Measurements from ENCODE around the gene BTF3. TPM values are rescaled to one million over a fixed set of nuclear protein-coding genes. Genes with fewer than 3 reads are reported as not detected.

Gene BTF3
- total RNA-seq, 1 donor from 2014 or later, result 421 TPM

DNA sequence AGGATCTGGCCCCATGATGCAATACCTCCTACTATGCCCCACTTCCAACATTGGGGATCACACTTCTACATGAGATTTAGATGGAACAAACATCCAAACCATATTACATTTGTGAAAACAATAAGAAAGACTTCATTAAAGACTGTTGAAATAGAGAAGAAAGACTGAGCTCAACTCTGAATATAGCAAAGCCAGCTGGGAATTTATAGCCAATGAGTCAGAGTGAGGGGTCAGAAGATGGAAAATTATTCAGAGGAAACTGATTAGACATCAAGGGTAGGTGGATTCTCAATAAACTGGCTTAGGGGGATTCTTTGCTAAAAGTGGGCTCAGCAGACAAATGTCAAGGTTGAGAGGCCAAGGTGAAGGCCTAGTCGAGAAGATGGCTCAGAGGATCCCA, 25.6 kb downstream of the BTF3 start:
- no peak for DNase-seq (ENCODE audit: low spot score)

DNA sequence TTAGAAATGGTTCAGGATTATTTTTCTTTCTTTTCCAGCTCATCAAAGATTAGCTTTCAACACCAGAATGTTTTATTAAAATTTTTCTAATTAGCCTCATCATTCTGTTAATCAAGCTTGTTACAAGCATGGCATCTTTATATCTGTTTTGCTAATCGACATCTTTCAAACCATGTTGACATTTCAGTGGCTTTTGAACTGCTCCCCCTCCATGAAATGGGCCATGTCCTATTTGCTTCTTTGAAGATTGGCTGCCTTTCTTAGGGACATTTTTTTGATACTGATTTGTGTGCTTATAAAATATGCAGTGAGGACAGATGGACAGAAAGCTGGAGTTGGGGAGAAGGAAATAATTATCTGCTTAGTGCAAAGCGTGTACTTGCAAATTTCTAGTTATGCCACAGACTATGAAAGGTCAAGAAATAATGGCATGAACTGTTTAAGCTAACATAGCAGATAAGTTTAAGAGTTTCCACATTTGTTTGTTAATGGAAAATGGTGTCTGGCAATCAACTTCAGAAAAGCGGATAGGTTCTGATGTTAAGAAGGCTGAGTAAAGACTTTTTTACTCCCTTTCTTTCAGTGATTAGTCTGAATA, 27.5 kb downstream of the BTF3 start:
- no peak for DNase-seq (ENCODE audit: low spot score)

DNA sequence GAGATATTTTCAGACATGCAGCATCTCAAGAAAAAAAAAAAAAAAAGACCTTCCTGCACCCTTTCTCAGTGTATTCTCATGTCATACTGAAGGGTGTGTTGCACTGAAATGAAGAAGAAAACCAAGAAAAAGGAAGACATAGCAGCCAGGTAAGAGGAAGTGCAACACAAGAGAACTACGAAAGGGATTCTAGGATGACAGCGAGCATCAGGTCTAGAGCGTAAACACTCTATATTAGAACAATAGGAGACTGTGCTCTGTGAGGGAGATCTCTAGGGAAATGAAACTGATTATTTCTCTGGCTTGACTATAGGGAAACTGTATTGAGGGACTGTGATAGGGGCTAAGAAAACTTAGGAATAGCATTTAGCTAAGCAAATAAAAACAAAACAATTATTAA, 30.0 kb downstream of the BTF3 start:
- no peak for DNase-seq (ENCODE audit: low spot score)

DNA sequence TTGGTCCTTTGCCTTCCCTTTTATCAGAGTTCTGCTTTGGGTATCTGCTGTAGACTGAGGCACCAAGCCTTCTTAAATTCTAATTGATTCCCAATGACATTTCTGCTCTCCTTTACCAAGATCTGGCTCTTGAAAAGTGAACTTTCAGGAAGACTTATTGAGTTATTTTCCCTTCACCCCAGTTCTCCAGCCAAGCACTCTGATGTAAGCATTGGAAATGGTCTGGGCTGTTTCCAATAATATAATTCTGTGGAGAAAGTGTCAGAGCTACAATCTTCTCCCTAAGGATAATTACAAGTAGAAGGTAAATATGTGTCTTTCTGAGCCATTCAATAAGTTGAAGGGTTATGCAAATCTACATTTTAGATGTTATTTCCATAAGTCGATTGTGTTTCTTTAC, 30.8 kb downstream of the BTF3 start:
- no peak for DNase-seq (ENCODE audit: low spot score)

DNA sequence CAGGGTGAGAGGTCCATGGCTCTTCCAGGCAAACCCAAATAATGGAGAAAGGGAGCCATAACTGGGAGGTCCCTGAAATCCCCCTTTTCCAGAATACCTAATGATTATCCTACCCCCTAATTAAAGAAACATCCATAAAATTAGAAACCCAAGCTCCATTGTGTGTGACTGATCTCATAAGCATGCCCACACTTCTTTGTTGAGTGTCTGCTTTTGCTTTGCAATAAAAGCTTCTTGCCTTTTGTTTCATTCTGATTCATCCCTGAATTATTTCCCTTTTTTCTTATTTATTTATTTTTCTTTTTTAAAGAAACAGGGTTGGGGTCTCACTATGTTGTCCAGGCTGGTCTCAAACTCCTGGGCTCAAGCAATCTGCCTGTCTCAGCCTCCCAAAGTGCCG, 33.1 kb downstream of the BTF3 start:
- no peak for DNase-seq (ENCODE audit: low spot score)

DNA sequence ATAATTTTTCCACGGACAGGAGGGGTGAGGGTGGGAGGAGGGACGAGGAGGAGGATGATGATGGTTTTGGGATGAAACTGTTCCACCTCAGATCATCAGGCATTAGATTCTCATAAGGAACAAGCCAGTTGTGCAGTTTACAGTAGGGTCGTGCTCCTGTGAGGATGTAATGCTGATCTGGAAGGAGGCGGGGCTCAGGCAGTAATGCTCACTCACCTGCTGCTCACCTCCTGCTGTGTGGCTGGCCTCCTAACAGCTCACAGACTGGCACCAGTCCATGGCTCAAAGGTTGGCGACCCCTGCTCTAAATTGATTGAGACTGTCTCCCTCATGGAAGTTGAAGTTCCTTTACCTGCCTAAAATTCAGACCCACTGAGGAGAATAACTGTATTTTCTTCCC, 34.0 kb downstream of the BTF3 start:
- no peak for DNase-seq (ENCODE audit: low spot score)

DNA sequence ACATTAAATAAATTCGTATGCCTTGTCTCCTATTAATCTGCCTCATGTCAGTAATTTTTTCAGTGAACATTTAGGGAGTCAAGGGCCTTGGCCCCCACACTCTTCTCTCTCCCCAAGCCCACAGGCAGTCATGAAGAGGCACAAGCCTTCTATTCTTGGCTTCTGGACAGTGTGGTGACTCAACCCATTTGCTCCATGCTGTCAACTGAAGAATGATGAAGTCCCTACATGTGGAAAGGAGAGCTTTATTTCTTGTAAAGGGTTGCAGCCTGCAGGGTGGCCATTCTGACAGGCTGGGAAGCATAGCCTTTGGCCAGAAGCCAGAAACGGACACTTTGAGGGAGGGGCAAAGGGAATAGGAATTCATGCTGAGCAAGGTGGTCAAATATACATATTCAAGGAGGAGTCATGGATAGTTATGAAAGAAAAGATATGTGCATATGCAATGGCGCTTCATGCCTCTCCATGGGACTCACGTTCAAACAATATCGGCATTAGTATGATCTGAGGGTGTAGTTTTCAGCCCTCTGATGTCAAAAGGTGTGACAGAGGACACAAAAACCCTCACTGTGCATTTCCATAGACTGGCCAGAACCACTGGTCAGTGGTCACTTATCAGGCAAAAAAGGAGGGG, 35.9 kb downstream of the BTF3 start:
- DNase-seq (ENCODE audit: low spot score), result no peak

DNA sequence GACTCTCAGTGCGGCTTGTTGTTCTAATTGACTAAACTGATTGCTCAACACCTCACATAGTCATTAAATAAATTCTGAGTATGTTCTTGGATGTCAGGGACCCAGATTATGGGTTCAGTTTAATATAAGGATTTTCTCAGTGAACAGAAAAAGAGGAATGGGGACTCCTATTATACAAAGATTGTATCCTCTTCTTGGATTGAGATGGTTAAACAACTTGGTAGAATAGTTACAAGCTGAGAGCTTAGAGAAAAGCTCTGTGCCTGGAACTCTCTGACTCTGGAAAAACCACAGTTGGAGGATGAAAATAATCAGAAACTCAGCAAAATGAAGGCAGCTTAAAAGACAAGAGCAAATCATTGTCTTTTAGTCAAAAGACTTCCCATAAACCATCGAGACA, 36.7 kb downstream of the BTF3 start:
- no peak for DNase-seq (ENCODE audit: low spot score)

DNA sequence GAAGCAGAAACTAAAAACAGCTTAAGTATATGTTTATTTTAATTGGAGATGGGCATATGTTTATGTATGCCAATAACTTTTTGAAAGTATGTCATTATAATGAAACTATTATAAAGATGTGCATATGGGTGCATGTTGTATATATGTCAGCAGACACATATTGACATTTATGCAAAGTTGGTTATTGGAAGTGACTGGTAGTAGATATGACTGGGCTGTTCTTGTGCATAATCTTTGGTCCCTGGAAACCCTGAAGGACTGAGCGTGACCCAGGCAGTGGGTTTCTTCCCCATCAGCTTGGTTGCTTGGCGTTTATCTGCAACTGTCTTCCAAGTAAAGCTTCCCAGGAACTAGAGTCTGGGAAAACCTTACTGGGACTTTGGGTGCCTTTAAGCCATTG, 41.5 kb downstream of the BTF3 start:
- DNase-seq (ENCODE audit: low spot score), result no peak

DNA sequence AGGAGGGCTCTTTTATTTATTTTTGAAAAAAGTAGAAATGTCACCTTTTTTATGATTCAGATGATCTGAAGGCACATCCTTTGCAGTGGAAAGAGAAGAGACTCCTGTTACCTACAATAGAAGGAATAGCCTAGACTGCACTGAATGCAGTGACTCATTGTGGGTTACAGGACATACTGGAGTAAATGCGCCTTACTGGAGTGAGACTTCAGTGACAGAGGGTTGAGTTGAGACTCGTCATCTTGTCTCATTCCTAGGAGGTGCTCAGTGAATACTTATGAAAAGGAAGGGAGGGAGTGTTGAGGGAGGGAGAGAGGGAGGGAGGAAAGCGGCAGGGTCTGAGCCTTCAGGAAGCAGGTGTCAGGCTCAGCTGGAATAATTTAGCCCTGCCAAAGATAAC, 42.0 kb downstream of the BTF3 start:
- no peak for DNase-seq (ENCODE audit: low spot score)

DNA sequence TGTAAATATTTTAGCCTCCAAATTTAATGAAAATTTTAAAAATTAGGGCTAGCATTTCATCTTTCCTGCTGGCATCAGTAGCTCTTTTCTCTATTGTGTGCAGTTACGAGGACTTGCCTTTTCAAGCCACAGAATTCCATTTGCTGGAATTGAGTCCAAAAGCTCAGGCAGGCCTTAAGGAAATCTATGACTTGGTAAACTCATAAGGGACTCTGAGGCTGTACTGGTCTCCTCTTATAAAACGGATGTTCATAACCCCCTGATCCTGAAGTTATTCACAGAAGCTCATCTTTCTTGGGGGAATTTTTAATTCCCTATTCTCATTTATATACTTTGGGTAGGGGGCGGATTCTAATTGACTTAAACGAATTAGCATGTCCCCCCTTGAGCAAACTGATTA, 43.8 kb downstream of the BTF3 start:
- no peak for DNase-seq (ENCODE audit: low spot score)

DNA sequence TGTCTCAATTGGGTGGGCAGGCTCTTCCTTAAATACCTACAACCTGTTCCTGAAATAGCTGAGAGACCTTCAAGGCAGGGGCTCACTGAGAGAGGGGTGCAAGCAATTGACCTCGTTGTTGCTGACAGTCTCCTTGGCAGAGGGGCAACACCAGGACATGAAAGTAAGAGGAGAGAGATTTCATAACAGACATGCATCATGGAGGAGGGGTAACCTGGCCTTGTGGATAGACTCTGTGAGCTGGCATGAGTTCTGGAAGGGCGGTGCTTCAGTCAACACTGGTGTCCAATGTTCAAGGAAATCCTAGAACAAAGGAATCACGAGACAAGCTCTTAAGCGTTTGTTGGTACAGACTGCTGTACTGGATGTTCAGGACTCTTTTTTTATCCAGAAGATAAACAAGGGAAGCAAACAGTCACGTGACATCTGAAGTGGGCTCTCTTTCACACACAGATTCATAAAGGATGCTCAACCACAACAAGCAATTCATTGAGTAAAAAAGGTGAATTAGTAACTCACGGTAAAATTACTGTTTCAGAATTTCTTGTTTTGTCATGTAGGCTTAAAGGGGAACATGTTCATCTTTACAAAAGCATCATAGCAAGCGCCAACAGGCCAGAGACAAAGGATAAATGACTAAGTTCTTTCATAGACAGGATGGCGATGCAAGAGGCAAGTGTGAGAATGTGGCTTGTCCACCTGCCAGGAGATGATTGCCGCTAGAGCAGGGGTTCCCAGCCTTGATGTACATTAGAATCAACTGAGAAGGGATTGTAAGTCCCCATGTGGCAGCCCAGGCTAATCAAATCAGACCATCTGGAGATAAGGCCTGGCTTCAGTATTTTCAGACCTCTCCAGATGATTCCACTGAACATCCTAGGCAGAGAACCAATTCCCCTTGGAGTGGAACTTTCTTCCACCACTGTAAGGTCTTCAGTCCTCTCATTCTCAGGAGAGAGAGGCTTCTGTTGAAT, 46.5 kb downstream of the BTF3 start:
- DNase-seq (ENCODE audit: low spot score), result peak; percentile 87

DNA sequence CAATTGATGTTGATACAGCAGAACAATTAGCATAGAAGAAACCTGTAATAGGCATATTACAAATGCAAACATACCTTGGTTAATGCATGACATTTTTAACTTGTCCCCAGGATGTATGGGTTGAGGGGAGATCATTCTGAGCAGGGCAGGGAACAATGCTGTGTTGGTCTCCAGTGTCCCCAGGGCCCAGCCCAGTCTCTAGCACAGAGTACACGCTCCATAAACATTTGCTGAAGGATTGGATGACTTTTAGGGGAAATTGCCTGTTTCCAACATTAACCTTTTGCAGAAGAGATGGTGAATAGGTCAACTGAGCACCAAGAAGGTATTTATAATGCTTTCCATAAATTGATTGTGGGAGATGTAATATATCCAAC, 47.1 kb downstream of the BTF3 start:
- no peak for DNase-seq (ENCODE audit: low spot score)

DNA sequence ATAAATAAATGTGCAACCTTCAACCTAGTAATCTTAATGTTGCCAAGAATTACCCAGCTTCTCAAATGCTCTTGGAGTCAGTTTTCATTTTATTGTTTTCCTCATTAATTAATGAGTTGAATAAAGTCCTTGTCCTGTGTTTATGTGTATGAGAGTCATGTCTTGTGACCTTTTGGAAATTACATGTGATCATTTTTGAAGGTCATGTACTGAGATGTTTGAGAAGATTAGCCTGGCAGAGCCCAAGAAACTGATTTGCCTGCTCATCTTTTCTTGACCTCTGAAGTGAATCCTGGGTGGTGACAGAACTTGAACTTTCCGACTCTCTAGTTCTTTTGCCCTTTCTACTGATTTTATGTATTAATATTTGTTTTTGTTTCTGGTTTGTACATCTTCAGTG, 51.8 kb downstream of the BTF3 start:
- DNase-seq (ENCODE audit: low spot score), result no peak

DNA sequence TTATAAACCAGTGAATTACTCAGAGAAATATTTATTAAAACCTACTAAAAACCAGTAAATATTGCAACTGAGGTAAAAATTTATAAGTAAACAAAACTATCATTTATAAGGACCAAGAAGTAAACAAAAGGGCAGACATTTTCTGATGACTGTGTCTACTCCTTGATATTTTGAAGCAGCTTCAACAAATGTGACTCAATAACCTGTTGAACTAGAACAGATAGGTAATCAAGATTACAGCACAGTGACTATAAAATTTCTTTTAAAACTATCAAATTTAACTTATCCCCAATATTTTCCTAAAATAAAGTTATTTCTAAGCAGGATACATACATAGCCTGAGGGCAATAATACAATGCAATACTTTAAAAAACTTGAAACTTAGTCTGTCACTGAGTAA, 54.4 kb downstream of the BTF3 start:
- no peak for DNase-seq (ENCODE audit: low spot score)

Other genes with a start within 250 kb of the BTF3 start
- 2.6 TPM for gene FOXD1, start 49.7 kb upstream of the BTF3 start, total RNA-seq
- 33.1 TPM for gene ANKRA2, start 67.2 kb downstream of the BTF3 start, total RNA-seq
- 9.6 TPM for gene UTP15, start 67.3 kb downstream of the BTF3 start, total RNA-seq
- 29.9 TPM for gene ARHGEF28, start 127.8 kb downstream of the BTF3 start, total RNA-seq